Cardiac septum (tissue), 1 donor: ENCODE results near the gene GNAS. TPM values are rescaled to one million over a fixed set of nuclear protein-coding genes. Genes with fewer than 3 reads are reported as not detected.
"Not testable (repeated sequence)": the region's sequence is repeated elsewhere in the genome, so short reads cannot be mapped to it uniquely, and the experiment has no call there.

ENCODE experiments used
- DNase-seq: peaks from one replicate; pipeline ENCODE4 v3.0.0-alpha.2; 2020; ENCODE audit warnings: low spot score
- intact Hi-C: fragments of 100-400 bp; cut with DNase I; formaldehyde crosslinking; loops from one replicate; pipeline ENCODE4 v1.14.0; 2022
- long read RNA-seq: library from polyadenylated mRNA; unstranded; transcript quantifications from one replicate; pipeline ENCODE4 v2.0.0, GENCODE V29; 2021
- total RNA-seq: library from RNA; stranded (reverse); fragmentation: NEBNext Ultra II Directional; extraction: Animal tissue kit (Norgen Biotek cat#: 25700); gene quantifications from one replicate; pipeline ENCODE4 v1.2.1, GENCODE V29; 2021
- donor health status: DM: no; HTN: no; CAD: no.

Gene GNAS
- 1,579 TPM for total RNA-seq
- long read RNA-seq, transcript GNAS-211 (12 exons, 1,931 nt), result minor isoform, 874 of 3,251 reads
- long read RNA-seq, transcript GNAS-201 (12 exons, 1,866 nt), result minor isoform, 478 of 3,251 reads
- long read RNA-seq, transcript GNAS-207 (13 exons, 1,975 nt), result minor isoform, 153 of 3,251 reads
- long read RNA-seq, transcript GNAS-210 (13 exons, 1,972 nt), result major isoform, 1,411 of 3,251 reads
- long read RNA-seq, partial matches to known transcripts, result 77 of 3,251 reads
- long read RNA-seq, other reads (novel, unspliced or antisense), result 116 of 3,251 reads

GRCh38 chr20:58852543-58853271 is at the start of gene GNAS:
Gene GNAS, plus strand, starts transcription at chr20:58852716.
- no peak for DNase-seq
- intact Hi-C loops, result loop anchor here (10.0 kb wide), 2 partner anchors 198 to 618 kb away; partner anchors contain the start of gene STX16

GRCh38 chr20:58803533-58803932 is 49.0 kb upstream of the GNAS start:
- intact Hi-C loops, result no loop called here
- DNase-seq, result no peak

GRCh38 chr20:58807801-58808200 is 44.7 kb upstream of the GNAS start:
- intact Hi-C loops, result no loop called here
- no peak for DNase-seq

GRCh38 chr20:58808271-58809046 is 44.1 kb upstream of the GNAS start:
- intact Hi-C loops, result no loop called here

GRCh38 chr20:58810116-58810878 is 42.2 kb upstream of the GNAS start:
- intact Hi-C loops, result no loop called here
- no peak for DNase-seq

More at GRCh38 chr20:58808271-58809046, 44.1 kb upstream of the GNAS start:
- DNase-seq, result no peak

GRCh38 chr20:58810879-58811250 is 41.7 kb upstream of the GNAS start:
- DNase-seq, result no peak
- intact Hi-C loops, result no loop called here

- DNase-seq, result no peak
- intact Hi-C loops, result no loop called here
Observed at GRCh38 chr20:58811334-58811733, 41.2 kb upstream of the GNAS start.

GRCh38 chr20:58813369-58813768 is 39.1 kb upstream of the GNAS start:
- intact Hi-C loops, result no loop called here
- no peak for DNase-seq

GRCh38 chr20:58815448-58815847 is 37.1 kb upstream of the GNAS start:
- intact Hi-C loops, result no loop called here
- DNase-seq, result no peak

- intact Hi-C loops, result no loop called here
- DNase-seq, result no peak
Observed at GRCh38 chr20:58816051-58816450, 36.5 kb upstream of the GNAS start.

- intact Hi-C loops, result no loop called here
Observed at GRCh38 chr20:58816957-58817651, 35.4 kb upstream of the GNAS start.

GRCh38 chr20:58817748-58818147 is 34.8 kb upstream of the GNAS start:
- no peak for DNase-seq
- intact Hi-C loops, result no loop called here

More at GRCh38 chr20:58816957-58817651, 35.4 kb upstream of the GNAS start:
- DNase-seq, result no peak

GRCh38 chr20:58818586-58819285 is 33.8 kb upstream of the GNAS start:
- intact Hi-C loops, result no loop called here
- no peak for DNase-seq

GRCh38 chr20:58819921-58820320 is 32.6 kb upstream of the GNAS start:
- DNase-seq, result no peak
- intact Hi-C loops, result no loop called here

- intact Hi-C loops, DNase-seq: not testable (repeated sequence)
Observed at GRCh38 chr20:58820515-58820914, 32.0 kb upstream of the GNAS start.

GRCh38 chr20:58822149-58822548 is 30.4 kb upstream of the GNAS start:
- intact Hi-C loops, result no loop called here
- DNase-seq, result no peak

- DNase-seq, result no peak
- intact Hi-C loops, result no loop called here
Observed at GRCh38 chr20:58822748-58823730, 29.5 kb upstream of the GNAS start.
